ENCODE data around the gene MLXIP. TPM values are rescaled to one million over a fixed set of nuclear protein-coding genes. Genes with fewer than 3 reads are reported as not detected.

MLXIP gene
- total and polyA plus RNA-seq, 2 of the 13 experiments (the other 11 are each of a cell fraction or from before 2014, with no cell fraction given) = 5.3 to 6.7 TPM

DNA sequence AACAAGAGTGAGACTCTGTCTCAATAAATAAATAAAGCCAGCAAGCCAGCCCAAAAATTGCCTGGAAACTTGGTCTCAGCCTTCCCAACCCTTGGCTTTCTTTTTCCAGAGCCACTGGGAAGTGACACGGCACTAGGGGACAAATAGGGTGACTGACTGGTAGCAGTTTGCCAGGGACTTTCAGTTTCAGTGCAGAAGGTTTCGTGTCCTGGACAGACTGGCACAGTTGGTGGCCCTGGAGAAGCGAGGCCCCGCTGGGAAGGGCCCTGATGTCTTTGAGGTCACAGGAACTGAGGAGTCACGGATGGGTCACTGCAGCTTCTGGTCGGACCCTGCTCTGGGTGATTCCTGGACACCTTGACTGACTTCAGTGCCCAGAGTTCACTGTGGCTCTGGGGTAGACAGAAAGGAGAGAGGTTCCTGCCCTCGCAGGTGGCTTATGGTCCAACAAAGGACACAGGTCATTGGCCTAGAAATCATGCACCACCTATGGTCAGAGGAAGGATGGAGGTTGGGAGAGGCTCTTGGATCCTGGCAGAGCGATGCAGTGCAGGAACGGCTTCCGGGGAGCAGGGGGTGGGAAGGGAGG, 107.0 kb downstream of the MLXIP start:
- FAIRE-seq = no peak
- ATAC-seq = peak; percentile 16; the same call in 2 of the 3 replicates
- POLR2A ChIA-PET = no interaction called here
- peak overlapping the region in 1 of 3 experiments; percentile 42; a peak in 1 of 6 replicates for H3K4me3 ChIP-seq (replicated peaks in 1 of 3; ENCODE audit: insufficient read depth in 1 of 3, low read depth in 2 of 3, low read length in 3 of 3)
- H3K9ac ChIP-seq (ENCODE audit: insufficient read depth, low read depth, low read length) = no peak overlapping the region
- H3K4me1 ChIP-seq (ENCODE audit: insufficient read depth, low read length) = peaks cover 17% of the 10 kb centered on the region
- peak overlapping the region; percentile 55 for H3K4me2 ChIP-seq (ENCODE audit: low read depth, low read length)
- no TSS peak for BruUV-seq (replicated peaks)
- in situ Hi-C loops (cut with HindIII; ENCODE audit: extremely low pct_ligation_motif_present, low pct_unique_long_range_greater_than_20kb) (loop anchor here (10.0 kb wide), 1 partner anchor 131 kb away; no protein-coding TSS in a partner anchor), intact Hi-C loops (cut with micrococcal nuclease; ENCODE audit: unreplicated experiment) (no loop called here)
- H2AFZ ChIP-seq (ENCODE audit: low read length) = no peak overlapping the region
- 30% methylated on average over 6 of the region's 10 CpGs for WGBS (ENCODE audit: low lambda C conversion rate)
- no peaks in the 10 kb centered on the region for H3K36me3 ChIP-seq (replicated peaks in 1 of 2; ENCODE audit: control insufficient read depth in 1 of 2, insufficient read depth in 2 of 2, low read length in 2 of 2)
- H3K27ac ChIP-seq (ENCODE audit: extremely low read length, insufficient read depth, low read length) = no peak overlapping the region
- TF ChIP-seq, protein P1, sequence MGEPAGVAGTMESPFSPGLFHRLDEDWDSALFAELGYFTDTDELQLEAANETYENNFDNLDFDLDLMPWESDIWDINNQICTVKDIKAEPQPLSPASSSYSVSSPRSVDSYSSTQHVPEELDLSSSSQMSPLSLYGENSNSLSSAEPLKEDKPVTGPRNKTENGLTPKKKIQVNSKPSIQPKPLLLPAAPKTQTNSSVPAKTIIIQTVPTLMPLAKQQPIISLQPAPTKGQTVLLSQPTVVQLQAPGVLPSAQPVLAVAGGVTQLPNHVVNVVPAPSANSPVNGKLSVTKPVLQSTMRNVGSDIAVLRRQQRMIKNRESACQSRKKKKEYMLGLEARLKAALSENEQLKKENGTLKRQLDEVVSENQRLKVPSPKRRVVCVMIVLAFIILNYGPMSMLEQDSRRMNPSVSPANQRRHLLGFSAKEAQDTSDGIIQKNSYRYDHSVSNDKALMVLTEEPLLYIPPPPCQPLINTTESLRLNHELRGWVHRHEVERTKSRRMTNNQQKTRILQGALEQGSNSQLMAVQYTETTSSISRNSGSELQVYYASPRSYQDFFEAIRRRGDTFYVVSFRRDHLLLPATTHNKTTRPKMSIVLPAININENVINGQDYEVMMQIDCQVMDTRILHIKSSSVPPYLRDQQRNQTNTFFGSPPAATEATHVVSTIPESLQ (CRISPR knock-in tag; conservative IDR thresholded peaks at IDR 0.05) = no peak
- TF ChIP-seq ARID2 (CRISPR knock-in tag; IDR thresholded peaks at IDR 0.05; ENCODE audit: borderline replicate concordance) = no peak
- no peak for TF ChIP-seq ZNF34 (CRISPR knock-in tag; IDR thresholded peaks at IDR 0.05; ENCODE audit: borderline replicate concordance)
- no peak for TF ChIP-seq ZNF569 (CRISPR knock-in tag; IDR thresholded peaks at IDR 0.05; ENCODE audit: borderline replicate concordance)
- no peak for TF ChIP-seq ZNF30 (CRISPR knock-in tag; IDR thresholded peaks at IDR 0.05)
- no peak for TF ChIP-seq ZNF382 (CRISPR knock-in tag; IDR thresholded peaks at IDR 0.05; ENCODE audit: borderline replicate concordance)
- TF ChIP-seq SRSF4 (IDR thresholded peaks at IDR 0.05; ENCODE audit: low read depth, low read length, poor library complexity, severe bottlenecking) = no peak
- TF ChIP-seq, protein P2, sequence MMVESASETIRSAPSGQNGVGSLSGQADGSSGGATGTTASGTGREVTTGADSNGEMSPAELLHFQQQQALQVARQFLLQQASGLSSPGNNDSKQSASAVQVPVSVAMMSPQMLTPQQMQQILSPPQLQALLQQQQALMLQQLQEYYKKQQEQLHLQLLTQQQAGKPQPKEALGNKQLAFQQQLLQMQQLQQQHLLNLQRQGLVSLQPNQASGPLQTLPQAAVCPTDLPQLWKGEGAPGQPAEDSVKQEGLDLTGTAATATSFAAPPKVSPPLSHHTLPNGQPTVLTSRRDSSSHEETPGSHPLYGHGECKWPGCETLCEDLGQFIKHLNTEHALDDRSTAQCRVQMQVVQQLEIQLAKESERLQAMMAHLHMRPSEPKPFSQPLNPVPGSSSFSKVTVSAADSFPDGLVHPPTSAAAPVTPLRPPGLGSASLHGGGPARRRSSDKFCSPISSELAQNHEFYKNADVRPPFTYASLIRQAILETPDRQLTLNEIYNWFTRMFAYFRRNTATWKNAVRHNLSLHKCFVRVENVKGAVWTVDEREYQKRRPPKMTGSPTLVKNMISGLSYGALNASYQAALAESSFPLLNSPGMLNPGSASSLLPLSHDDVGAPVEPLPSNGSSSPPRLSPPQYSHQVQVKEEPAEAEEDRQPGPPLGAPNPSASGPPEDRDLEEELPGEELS (CRISPR knock-in tag; IDR thresholded peaks at IDR 0.05) = no peak
- CTCF ChIA-PET (ENCODE audit: low intra/inter-chr PET ratio, low total read pairs) = no interaction called here
- no peaks in the 10 kb centered on the region for H4K20me1 ChIP-seq (ENCODE audit: insufficient read depth, low read length)
- H3K9me3 ChIP-seq (ENCODE audit: low read length) = no peaks in the 10 kb centered on the region
- DNase-seq (ENCODE audit: low spot score) = no peak
- no peaks in the 10 kb centered on the region for H3K79me2 ChIP-seq (ENCODE audit: insufficient read depth, low read length)
- peaks cover 8 to 32% of the 10 kb centered on the region in 2 experiments; a peak in 3 of 5 replicates for H3K27me3 ChIP-seq (ENCODE audit: control insufficient read depth in 1 of 2, insufficient read depth in 2 of 2, low read length in 2 of 2)
